OCI-LY7 (cell line): ENCODE results near the gene PRSS2. TPM values are rescaled to one million over a fixed set of nuclear protein-coding genes. Genes with fewer than 3 reads are reported as not detected.

ENCODE experiments used
- BruUV-seq: library from RNA; stranded (reverse); fragments of 400-500 nt; replicated peaks from 2 replicates; lab custom pipeline; 2021; lab: Mats Ljungman, UMichigan
- CTCF ChIA-PET: fragments of 300-600 bp; sonication (Branson Sonifier 250); formaldehyde crosslinking; loops from one replicate; lab custom pipeline; 2022; ENCODE audit warnings: antibody characterized with exemption; ENCODE audit not compliant: unreplicated experiment; lab: Charles Lee
- POLR2A ChIA-PET: fragments of 300-600 bp; sonication (Branson Sonifier 250); formaldehyde crosslinking; loops from one replicate; lab custom pipeline; 2022; ENCODE audit warnings: antibody characterized with exemption; lab: Charles Lee
- DNase-seq: peaks from one replicate; pipeline ENCODE4 v3.0.0-alpha.2; 2015; ENCODE audit warnings: low spot score
- H2AFZ ChIP-seq: fragments of 200-600 bp; sonication (generic), shearing (Covaris generic); 2 replicates; pipeline ENCODE4 v1.6.1; 2014; ENCODE audit warnings: mild to moderate bottlenecking, antibody characterized with exemption, low read length, moderate library complexity
- H3K27ac ChIP-seq: fragments of 200-600 bp; sonication (generic); 2 replicates; pipeline ENCODE4 v1.5.1; 2014; ENCODE audit warnings: mixed run types, low read depth, mild to moderate bottlenecking, moderate library complexity, low read length, inconsistent platforms; ENCODE audit not compliant: poor library complexity, severe bottlenecking
- H3K36me3 ChIP-seq: fragments of 200-600 bp; sonication (generic); 2 replicates; pipeline ENCODE4 v1.6.1; 2014; ENCODE audit warnings: mild to moderate bottlenecking, antibody characterized with exemption, low read length, moderate library complexity, mixed read lengths; ENCODE audit not compliant: insufficient read depth
- H3K4me1 ChIP-seq: fragments of 200-600 bp; sonication (generic); 2 replicates; pipeline ENCODE4 v1.5.1; 2014; ENCODE audit warnings: mild to moderate bottlenecking, low read length; ENCODE audit not compliant: insufficient read depth, poor library complexity, severe bottlenecking
- H3K4me2 ChIP-seq: fragments of 200-600 bp; sonication (generic); 2 replicates; pipeline ENCODE4 v1.6.1; 2014; ENCODE audit warnings: mild to moderate bottlenecking, low read length
- H3K4me3 ChIP-seq: fragments of 200-600 bp; sonication (generic); 2 replicates; pipeline ENCODE4 v1.5.1; 2014; ENCODE audit warnings: mild to moderate bottlenecking, low read depth, low read length; ENCODE audit not compliant: poor library complexity, severe bottlenecking
- H3K79me2 ChIP-seq: fragments of 200-600 bp; sonication (generic); 2 replicates; pipeline ENCODE4 v1.6.1; 2016; ENCODE audit warnings: low read depth, mild to moderate bottlenecking, low read length, moderate library complexity, mixed read lengths; ENCODE audit not compliant: insufficient read depth
- H3K9me2 ChIP-seq: fragments of 200-600 bp; sonication (generic); 2 replicates; pipeline ENCODE4 v1.6.1; 2016; ENCODE audit warnings: mild to moderate bottlenecking, low read length, mixed read lengths; ENCODE audit not compliant: insufficient read depth
- H3K9me3 ChIP-seq: fragments of 200-600 bp; sonication (generic); 2 replicates; pipeline ENCODE4 v1.6.1; 2014; ENCODE audit warnings: mild to moderate bottlenecking, mixed run types, low read length, mixed read lengths
- H4K20me1 ChIP-seq: fragments of 200-600 bp; sonication (generic); 2 replicates; pipeline ENCODE4 v1.6.1; 2014; ENCODE audit warnings: mild to moderate bottlenecking, antibody characterized with exemption, low read length, moderate library complexity, mixed read lengths; ENCODE audit not compliant: insufficient read depth
- EZH2phosphoT487 ChIP-seq: fragments of 200-600 bp; sonication (generic); IDR thresholded peaks from 2 replicates; pipeline ENCODE4 v1.6.1; 2018; ENCODE audit warnings: low read depth, borderline replicate concordance, mild to moderate bottlenecking, mixed run types, antibody characterized with exemption, low read length, moderate library complexity, mixed read lengths
- intact Hi-C: fragments of 100-400 bp; cut with micrococcal nuclease; formaldehyde crosslinking; loops from one replicate; pipeline ENCODE4 v1.10.0; 2022; ENCODE audit not compliant: unreplicated experiment
- total RNA-seq, 2 experiments: library from RNA; depleted of rRNA in 1 of 2; stranded (reverse); fragments of >200 nt in 1 of 2; shearing (Covaris generic) in 1 of 2; gene quantifications; 2 replicates each; pipeline ENCODE4 v1.2.3, GENCODE V29; 2014 to 2022
- TF ChIP-seq, protein P1 (sequence below): fragments of 200-600 bp; sonication (generic); conservative IDR thresholded peaks from 2 replicates; pipeline ENCODE4 v1.5.1; 2014; ENCODE audit warnings: mild to moderate bottlenecking, antibody characterized with exemption, low read length, moderate library complexity, mixed read lengths

Gene PRSS2
- total RNA-seq, 2 experiments from 2014 or later, result 0.60 to 1.1 TPM

DNA sequence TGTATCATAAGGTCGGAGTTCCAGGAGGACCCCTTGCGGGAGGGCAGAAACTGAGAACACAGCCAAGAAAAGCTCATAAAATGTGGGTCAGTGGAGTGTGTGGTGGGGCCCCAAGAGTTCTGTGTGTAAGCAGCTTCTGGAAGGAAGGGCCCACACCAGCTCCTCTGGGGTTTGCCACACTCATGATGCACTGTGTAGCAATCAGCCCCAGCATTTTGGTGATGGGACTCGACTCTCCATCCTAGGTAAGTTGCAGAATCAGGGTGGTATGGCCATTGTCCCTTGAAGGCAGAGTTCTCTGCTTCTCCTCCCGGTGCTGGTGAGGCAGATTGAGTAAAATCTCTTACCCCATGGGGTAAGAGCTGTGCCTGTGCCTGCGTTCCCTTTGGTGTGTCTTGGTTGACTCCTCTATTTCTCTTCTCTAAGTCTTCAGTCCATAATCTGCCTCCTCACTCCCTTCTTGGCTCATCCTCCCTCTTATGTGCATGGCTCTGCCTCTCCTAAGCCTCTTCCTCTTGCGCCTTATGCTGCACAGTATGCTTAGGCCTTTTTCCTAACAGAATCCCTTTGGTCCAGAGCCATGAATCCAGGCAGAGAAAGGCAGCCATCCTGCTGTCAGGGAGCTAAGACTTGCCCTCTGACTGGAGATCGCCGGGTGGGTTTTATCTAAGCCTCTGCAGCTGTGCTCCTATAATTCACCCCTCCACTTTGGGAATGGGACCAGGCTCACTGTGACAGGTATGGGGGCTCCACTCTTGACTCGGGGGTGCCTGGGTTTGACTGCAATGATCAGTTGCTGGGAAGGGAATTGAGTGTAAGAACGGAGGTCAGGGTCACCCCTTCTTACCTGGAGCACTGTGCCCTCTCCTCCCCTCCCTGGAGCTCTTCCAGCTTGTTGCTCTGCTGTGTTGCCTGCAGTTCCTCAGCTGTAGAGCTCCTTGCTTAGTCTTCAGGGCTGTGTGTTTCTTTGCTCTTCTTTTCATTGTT lies 17.8 kb downstream of the PRSS2 start:
- no TSS peak for BruUV-seq
- intact Hi-C loops, result no loop called here
- Histone ChIP-seq H3K4me2 (peak overlapping the region; percentile 8; the same call in 1 of the 2 replicates), H3K9me2 (no peaks in the 10 kb centered on the region), H3K9me3 (no peaks in the 10 kb centered on the region), H2AFZ (peak overlapping the region; percentile 62; the same call in 1 of the 2 replicates), H3K4me1 (peaks cover 95% of the 10 kb centered on the region), H3K27ac (no peak overlapping the region), H4K20me1 (no peaks in the 10 kb centered on the region), H3K79me2 (no peaks in the 10 kb centered on the region), H3K36me3 (no peaks in the 10 kb centered on the region), H3K4me3 (no peak overlapping the region)
- ChIA-PET CTCF (interaction anchor here (1.3 to 2.5 kb wide), 2 partner anchors 9 to 22 kb away, joined by 8 to 16 read pairs; no protein-coding TSS in a partner anchor), POLR2A (interaction anchor here (0.7 to 19.1 kb wide), 7 partner anchors 10 to 123 kb away, joined by 3 to 666 read pairs (median 4); no protein-coding TSS in a partner anchor)
- TF ChIP-seq, protein P1, sequence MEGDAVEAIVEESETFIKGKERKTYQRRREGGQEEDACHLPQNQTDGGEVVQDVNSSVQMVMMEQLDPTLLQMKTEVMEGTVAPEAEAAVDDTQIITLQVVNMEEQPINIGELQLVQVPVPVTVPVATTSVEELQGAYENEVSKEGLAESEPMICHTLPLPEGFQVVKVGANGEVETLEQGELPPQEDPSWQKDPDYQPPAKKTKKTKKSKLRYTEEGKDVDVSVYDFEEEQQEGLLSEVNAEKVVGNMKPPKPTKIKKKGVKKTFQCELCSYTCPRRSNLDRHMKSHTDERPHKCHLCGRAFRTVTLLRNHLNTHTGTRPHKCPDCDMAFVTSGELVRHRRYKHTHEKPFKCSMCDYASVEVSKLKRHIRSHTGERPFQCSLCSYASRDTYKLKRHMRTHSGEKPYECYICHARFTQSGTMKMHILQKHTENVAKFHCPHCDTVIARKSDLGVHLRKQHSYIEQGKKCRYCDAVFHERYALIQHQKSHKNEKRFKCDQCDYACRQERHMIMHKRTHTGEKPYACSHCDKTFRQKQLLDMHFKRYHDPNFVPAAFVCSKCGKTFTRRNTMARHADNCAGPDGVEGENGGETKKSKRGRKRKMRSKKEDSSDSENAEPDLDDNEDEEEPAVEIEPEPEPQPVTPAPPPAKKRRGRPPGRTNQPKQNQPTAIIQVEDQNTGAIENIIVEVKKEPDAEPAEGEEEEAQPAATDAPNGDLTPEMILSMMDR, result no peak
- no peak for TF ChIP-seq EZH2phosphoT487
- no peak for DNase-seq

DNA sequence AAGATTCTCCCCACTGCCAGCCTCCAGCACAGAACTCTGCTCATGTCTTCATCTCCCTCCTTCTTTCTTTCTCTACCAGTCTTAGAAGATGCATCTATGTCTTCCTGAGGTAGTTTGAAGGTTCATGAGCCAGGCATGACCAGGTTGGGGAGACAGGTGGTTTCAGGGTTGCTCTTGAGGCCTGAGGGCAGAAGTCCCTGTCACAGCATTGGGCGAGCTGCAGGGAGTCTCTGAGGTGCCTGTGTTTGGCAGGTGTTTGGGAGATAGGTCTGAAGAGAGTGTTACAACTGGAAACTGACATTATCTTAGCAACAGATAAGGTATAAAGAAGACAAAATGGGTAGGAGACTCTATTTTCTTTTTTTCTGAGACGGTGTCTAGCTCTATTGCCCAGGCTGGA lies 18.7 kb downstream of the PRSS2 start:
- no peaks in the 10 kb centered on the region for H3K79me2 ChIP-seq
- intact Hi-C loops, result no loop called here
- H2AFZ ChIP-seq, result no peak overlapping the region; the same call in 1 of the 2 replicates
- TF ChIP-seq, protein P1, result no peak
- TF ChIP-seq EZH2phosphoT487, result no peak
- no peaks in the 10 kb centered on the region for H4K20me1 ChIP-seq
- H3K9me2 ChIP-seq, result no peaks in the 10 kb centered on the region
- no peaks in the 10 kb centered on the region for H3K9me3 ChIP-seq
- CTCF ChIA-PET, result interaction anchor here (2.5 kb wide), 1 partner anchor 21 kb away, joined by 16 read pairs; no protein-coding TSS in a partner anchor
- H3K27ac ChIP-seq, result peak overlapping the region; percentile 13
- H3K4me3 ChIP-seq, result no peak overlapping the region
- no TSS peak for BruUV-seq
- DNase-seq, result no peak
- POLR2A ChIA-PET, result interaction anchor here (0.7 to 19.1 kb wide), 3 partner anchors 9 to 124 kb away, joined by 4 to 666 read pairs (median 19); no protein-coding TSS in a partner anchor
- peaks cover 95% of the 10 kb centered on the region for H3K4me1 ChIP-seq
- peak overlapping the region; percentile 8; the same call in 1 of the 2 replicates for H3K4me2 ChIP-seq
- H3K36me3 ChIP-seq, result no peaks in the 10 kb centered on the region
